CD4-positive, alpha-beta T cell treated with Interleukin-15 for 1 hour (primary cell): ENCODE measurements around the gene ZNF609.
"Not testable (repeated sequence)": the region's sequence is repeated elsewhere in the genome, so short reads cannot be mapped to it uniquely, and the experiment has no call there.

Source experiments
- DNase-seq: peaks from one replicate; pipeline ENCODE4 v3.0.0-alpha.2; 2020

The ZNF609 gene

DNA sequence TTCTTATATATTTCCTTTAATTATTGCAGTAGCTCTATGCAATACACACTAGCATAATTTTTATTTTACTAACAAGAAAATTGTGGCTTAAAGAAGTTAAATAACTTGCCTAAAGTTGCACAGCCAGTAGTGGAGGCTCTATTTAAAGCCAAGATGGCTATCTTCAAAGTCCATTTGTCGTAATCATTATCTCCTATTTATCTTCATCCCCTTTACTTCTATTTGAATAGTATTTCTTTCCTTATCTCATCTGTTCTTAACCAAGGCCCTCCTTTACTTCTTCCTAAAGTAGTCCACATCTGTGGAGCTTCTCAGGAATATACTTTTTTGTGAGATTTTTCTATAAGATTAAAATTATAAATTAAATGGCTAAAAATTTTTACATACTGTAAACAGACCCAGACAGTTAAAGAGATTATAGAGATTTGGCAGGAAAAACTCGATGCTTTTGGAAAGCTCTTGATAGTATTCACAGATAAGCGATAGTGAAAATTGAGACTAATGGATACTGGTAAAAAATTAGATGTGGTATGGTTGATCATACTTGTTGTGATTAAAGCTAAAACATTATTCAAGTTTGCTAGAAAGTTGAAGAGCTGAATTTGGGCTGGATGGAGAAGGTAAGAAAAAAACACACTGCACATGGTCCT, 129.2 kb downstream of the ZNF609 start:
- DNase-seq = no peak

- DNase-seq = not testable (repeated sequence)
These were observed 132.5 kb downstream of the ZNF609 start for GRCh38 chr15:64592845-64593244.

GRCh38 chr15:64596701-64597476, 136.5 kb downstream of the ZNF609 start:
- no peak for DNase-seq

- DNase-seq = no peak
These were observed 137.1 kb downstream of the ZNF609 start for GRCh38 chr15:64597477-64597822.

DNA sequence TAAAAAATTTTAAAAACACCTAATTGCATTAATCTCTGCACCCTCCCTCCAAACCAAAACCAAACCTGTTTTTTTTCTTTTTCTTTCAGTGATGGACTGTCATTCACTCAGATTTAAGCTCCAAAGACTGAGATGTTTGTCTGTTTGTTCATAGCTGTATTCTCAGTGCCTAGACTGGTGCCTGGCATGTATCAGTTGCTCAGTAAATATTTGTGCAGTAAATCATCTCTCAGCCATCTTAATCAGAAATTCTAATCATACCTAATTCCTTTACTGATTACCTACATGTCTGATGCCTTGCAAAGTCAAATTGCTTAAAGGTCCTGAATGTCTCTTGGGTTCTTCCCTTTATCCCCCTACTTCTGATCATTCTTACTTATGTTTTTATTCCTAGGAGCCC, 138.8 kb downstream of the ZNF609 start:
- no peak for DNase-seq

DNA sequence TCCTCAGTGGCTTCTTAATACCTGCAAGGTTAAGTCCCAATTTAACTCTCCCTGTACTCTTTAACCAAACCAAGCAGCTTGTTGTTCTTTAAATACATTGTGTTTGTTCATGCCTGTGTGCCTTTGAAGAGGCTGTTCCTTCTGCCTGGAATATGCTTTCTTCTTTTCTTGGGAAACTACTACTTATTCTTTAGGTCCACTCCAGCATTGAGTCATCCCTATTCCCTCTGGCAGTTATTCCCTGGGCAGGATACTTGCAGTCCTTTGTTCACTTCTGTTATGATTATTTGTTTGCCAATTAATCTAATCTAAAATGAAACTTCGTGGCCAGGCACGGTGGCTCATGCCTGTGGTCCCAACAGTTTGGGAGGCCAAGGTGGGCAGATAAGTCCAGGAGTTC, 139.3 kb downstream of the ZNF609 start:
- no peak for DNase-seq

DNA sequence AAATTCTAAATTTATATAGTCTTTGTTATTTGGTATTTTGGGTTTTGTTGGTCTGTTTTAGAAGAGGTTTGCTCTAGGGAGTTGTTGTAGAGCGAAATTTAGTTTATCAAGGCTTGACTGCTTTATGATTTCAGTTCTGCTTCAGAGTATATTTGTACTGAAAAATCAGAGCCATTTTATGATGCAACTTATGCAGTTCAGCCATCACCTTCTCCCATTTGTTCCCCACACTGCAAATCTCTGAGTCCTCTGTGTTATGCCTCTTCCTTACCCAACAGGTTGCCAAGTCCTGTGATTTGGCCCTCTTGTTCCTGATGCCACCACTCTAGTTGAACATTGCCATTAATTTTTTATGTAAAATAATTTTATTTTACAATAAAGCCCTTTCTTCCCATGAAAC, 140.4 kb downstream of the ZNF609 start:
- DNase-seq = no peak

- DNase-seq = no peak
These were observed 143.9 kb downstream of the ZNF609 start for GRCh38 chr15:64604319-64604718.

GRCh38 chr15:64607416-64607815, 147.0 kb downstream of the ZNF609 start:
- DNase-seq = not testable (repeated sequence)

DNA sequence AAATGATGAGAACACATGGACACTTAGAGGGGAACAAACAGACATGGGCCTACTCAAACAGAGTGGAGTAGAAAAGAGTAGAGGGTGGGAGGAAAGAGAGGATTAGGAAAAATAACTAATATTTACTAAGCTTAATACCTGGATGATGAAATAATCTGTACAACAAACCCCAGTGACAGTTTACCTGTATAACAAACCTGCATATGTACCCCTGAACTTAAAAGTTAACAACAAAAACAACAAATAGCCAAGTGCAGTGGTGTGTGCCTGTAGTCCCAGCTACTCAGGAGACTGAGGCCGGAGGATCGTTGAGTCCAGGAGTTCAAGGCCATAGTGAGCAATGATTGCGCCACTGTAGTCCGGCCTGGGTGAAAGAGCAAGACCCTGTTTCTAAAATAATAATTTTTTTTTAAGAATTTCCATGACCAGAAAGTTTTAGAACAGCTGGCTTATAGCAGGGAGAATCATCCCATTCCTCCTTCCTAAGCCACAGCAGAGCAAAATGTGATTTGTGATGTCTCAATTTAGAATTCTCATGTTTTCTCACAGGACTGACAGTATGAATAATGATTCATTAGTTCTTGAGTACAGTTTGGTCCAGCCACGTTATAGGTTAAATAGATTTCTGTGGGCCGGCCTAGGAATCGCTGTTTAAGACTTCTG, 150.0 kb downstream of the ZNF609 start:
- no peak for DNase-seq

GRCh38 chr15:64611085-64611725, 150.8 kb downstream of the ZNF609 start:
- DNase-seq = no peak

DNA sequence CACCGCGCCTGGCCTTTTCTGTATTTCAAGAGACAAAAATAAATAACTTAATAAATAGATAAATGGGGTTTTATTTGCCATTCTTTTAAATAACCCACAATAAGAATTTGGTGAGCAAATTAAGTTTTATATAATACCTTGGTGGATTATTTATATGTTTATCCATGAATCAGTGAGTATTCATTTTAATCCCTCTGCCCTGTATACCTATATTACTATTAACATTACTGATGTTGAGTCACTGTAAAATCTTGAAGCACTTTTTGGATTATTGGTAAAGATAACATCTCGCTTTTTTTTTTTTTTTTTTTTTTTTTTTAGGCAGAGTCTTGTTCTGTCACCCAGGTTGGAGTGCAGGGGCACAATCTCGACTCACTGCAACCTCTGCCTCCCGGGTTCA, 154.1 kb downstream of the ZNF609 start:
- no peak for DNase-seq

- DNase-seq = no peak
These were observed 157.3 kb downstream of the ZNF609 start for GRCh38 chr15:64617727-64618126.

DNA sequence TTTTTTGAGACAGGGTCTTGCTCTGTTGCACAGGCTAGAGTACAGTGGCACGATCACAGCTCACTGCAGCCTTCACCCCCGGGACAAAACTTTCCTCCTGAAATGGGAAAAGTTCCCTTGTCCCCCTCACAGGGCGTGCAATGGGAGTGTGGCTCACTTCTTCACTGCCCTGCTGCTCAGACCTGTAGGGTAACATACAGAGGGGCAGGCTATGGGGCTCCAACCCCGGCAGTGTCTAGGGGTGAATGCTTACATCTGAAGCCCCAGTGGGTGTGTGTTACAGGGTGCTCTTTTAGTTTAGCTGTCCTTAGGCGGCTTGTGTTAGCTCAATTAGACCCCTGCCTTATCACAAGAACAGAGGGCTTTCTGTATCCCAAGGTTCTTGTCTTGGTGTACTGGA, 157.8 kb downstream of the ZNF609 start:
- DNase-seq = no peak

DNA sequence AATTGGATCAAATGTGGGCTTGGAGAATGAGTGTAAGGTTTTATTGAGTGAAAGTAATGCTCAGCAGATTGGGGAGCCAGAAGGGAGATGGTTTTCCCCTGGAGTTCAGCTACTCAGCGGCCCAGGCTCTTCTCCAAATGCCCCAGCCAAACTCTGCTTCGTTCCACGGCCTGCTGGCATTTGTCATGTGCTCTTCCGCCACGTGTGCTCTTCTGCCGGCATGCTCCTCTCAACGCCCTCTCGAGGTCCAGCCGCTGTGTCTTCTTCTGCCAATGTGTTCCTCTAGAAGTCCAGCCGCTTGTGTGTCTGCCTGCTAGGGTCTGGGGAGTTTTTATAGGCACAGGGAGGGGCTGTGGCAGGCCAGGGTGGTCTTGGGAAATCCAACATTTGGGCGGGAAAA, 158.2 kb downstream of the ZNF609 start:
- DNase-seq = no peak

GRCh38 chr15:64619880-64620839, 159.8 kb downstream of the ZNF609 start:
- no peak for DNase-seq

DNA sequence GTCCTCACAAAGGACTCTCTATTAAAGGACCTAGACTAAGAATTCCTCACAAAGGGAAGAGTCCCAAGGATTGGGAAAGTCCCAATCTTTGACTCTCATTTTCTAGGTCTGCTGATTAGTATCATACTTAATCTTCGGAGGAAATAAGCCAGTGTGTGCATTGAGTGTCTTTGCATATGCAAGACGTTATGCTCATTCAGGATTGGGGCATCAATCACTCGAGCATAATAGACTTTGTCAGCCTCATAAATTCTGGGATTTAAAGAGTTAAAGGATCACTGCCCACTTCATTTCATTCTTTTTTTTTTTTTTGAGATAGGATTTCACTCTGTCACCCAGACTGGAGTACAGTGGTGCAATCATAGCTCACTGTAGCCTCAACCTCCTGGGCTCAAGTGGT, 160.7 kb downstream of the ZNF609 start:
- DNase-seq = no peak

DNA sequence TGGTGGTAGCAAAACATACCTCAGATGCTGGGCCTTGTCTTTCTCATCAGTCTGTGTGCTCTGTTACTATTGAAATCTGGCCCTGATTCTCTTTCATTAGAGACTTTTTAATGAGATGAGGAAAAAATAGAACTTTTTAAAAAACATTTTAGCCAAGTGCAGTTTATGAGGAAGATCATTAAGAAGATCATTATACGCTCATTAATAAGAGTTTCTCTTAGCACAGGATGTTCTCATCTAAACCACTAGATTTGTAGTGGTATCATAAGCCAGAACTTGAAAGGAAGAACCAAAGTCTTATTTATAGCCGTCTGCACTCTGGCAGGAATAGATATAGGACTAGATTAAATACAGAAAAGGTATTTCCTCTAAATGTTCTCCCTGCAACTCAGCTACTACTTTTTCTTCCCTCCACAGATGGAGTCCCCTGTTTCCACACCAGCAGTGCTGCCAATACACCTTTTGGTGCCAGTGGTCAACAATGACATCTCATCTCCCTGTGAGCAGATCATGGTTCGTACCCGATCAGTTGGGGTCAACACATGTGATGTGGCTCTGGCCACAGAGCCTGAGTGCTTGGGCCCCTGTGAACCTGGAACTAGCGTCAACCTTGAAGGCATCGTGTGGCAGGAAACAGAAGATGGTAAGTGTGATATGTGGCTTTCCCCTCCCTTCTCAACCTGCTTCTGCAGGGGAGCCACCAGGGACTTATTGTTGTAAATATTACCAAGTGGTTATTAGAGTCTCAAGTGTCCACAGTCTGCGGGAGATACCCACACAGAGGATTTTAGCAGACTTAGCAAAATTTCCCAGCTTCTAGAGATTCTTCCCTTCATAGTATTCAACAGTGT, 162.3 kb downstream of the ZNF609 start:
- DNase-seq = peak; percentile 58

- no peak for DNase-seq
These were observed 163.1 kb downstream of the ZNF609 start for GRCh38 chr15:64623347-64623996.

DNA sequence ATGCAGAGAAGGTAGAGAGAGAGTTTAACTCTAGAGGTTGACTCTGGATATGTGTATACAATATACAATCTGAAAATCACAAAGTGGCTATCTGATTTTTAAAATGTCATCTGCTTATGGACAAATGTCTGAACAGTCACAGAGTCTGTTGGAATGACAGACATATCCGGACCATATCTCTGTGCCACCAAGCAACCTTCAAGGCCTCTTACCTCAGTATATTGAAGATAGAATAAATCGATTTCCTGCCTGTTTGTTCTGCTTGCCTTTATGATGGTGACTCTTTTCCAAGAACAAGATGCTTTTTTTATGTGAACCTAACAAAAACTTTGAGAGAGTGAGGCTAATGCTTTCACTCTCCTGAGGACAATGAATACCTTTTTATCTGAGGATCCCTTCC, 163.9 kb downstream of the ZNF609 start:
- no peak for DNase-seq

GRCh38 chr15:64629063-64629462, 168.7 kb downstream of the ZNF609 start:
- DNase-seq = no peak
